Pancreas (tissue), 10 donors: ENCODE data around the gene TACC3. TPM values are rescaled to one million over a fixed set of nuclear protein-coding genes. Genes with fewer than 3 reads are reported as not detected.

Experiments used
- ATAC-seq, 4 donors: fragments of 200-7000 bp; cut with Tn5 transposase; one replicate each; pipeline versions ENCODE4 v1.8.0 to v1.9.1; 2020; ENCODE audit warnings: mild to moderate bottlenecking in 4 of 4, moderate library complexity in 4 of 4
- DNase-seq, 6 donors: peaks; one replicate each; pipeline ENCODE4 v3.0.0-alpha.2; 2020
- FAIRE-seq: peaks from 2 replicates; lab custom pipeline; 2012; peaks lifted over from hg19 to GRCh38; lab: Jason Lieb, UNC
- H3K27ac ChIP-seq, 4 donors: fragments of 200-600 bp; sonication (generic); 1 replicate in 3 of 4; 2 replicates in 1 of 4; pipeline versions ENCODE4 v1.5.0 to v1.8.0; 2020
- H3K27me3 ChIP-seq, 4 donors: fragments of 200-600 bp; one replicate each; pipeline ENCODE4 v1.8.0; 2021
- H3K36me3 ChIP-seq, 3 donors: fragments of 200-600 bp; sonication (generic) in 1 of 3; one replicate each; pipeline versions ENCODE4 v1.5.0 to v1.8.0; 2020 to 2021
- H3K4me1 ChIP-seq, 3 donors: fragments of 200-600 bp; one replicate each; pipeline ENCODE4 v1.8.0; 2021
- H3K4me3 ChIP-seq, 4 donors: fragments of 200-600 bp; sonication (generic) in 2 of 4; one replicate each; pipeline versions ENCODE4 v1.5.0 to v1.8.0; 2020 to 2021
- H3K9me3 ChIP-seq, 4 donors: fragments of 200-600 bp; one replicate each; pipeline ENCODE4 v1.8.0; 2021
- CTCF ChIP-seq, 4 donors: fragments of 200-600 bp; sonication (generic) in 3 of 4; IDR thresholded peaks; one replicate each; pipeline versions ENCODE4 v1.5.0 to v1.8.0; 2021; ENCODE audit warnings: antibody characterized with exemption in 4 of 4
- WGBS, 2 donors: extraction: QIAGEN DNeasy Blood & Tissue Kit; methylation state at CpG; one replicate each; pipeline ENCODE4 v1.1.7; 2013; 5-methylcytosine and 5-hydroxymethylcytosine counted together
- intact Hi-C, 3 donors: fragments of 100-400 bp; cut with DNase I; formaldehyde crosslinking; loops; one replicate each; pipeline versions ENCODE4 v1.11.1 to v1.14.2; 2022
- polyA plus RNA-seq, 2 donors: library from polyadenylated mRNA; stranded (reverse); fragments of 200-250 nt; gene quantifications; one replicate each; pipeline ENCODE4 v1.2.3, GENCODE V29; 2013
- total RNA-seq, 6 donors: library from RNA; stranded (reverse); fragmentation: NEBNext Ultra II Directional in 4 of 6; extraction: Animal tissue kit (Norgen Biotek cat#: 25700) in 4 of 6; gene quantifications; one replicate each; pipeline versions ENCODE4 v1.2.1 to v1.2.4, GENCODE V29; 2021 to 2023
- donor health status: healthy with polysubstance abuse.
- donor health status: DM: no; HTN: no; CAD: no; lungs with moderate emphysema.
- donor health status: DM: no; HTN: no; CAD: no.
- donor health status: control.
- donor health status: control.
- donor health status: Bipolar disorder and iron deficiency.
- donor health status: DM: yes; HTN: yes; CAD: no.
- donor health status: DM: no; HTN: no; CAD: no.
- donor health status: DM: no; HTN: no; CAD: no.
- donor health status: DM: yes; HTN: yes; CAD: no.

Gene TACC3
- total and polyA plus RNA-seq, 8 donors = 0.97 to 4.8 (median 3.3) TPM

- TF ChIP-seq CTCF (IDR thresholded peaks at IDR 0.05) = no peak
- ATAC-seq = no peak
- no peak for DNase-seq
- peaks cover 0 to 2% (median 0%) of the 10 kb centered on the region in 3 donors for H3K4me1 ChIP-seq
- H3K36me3 ChIP-seq = no peaks in the 10 kb centered on the region
- no peak for FAIRE-seq
- intact Hi-C loops = loop anchor here in 1 of 3 donors (5.0 kb wide), 1 partner anchor 39 kb away; no protein-coding TSS in a partner anchor
- 39 to 41% methylated on average over 27 to 31 of the region's 31 CpGs for WGBS, 2 donors
- H3K27ac ChIP-seq = peak overlapping the region in 1 of 4 donors; percentile 12
- H3K4me3 ChIP-seq = no peak overlapping the region
- H3K27me3 ChIP-seq = no peaks in the 10 kb centered on the region
- no peaks in the 10 kb centered on the region for H3K9me3 ChIP-seq
Measured at GRCh38 chr4:1763070-1763549, 41.8 kb downstream of the TACC3 start.

GRCh38 chr4:1763550-1764080 is 42.3 kb downstream of the TACC3 start:
- Histone ChIP-seq H3K27ac (peak overlapping the region in 3 of 4 donors; percentile 7 to 13 (median 12)), H3K4me1 (peaks cover 0 to 2% (median 0%) of the 10 kb centered on the region in 3 donors), H3K9me3 (no peaks in the 10 kb centered on the region), H3K27me3 (no peaks in the 10 kb centered on the region), H3K4me3 (no peak overlapping the region), H3K36me3 (no peaks in the 10 kb centered on the region)
- WGBS, 2 donors = 26% methylated on average over 29 to 36 of the region's 36 CpGs
- TF ChIP-seq CTCF (IDR thresholded peaks at IDR 0.05) = peak in 1 of 4 donors; percentile 6
- intact Hi-C loops = loop anchor here in 1 of 3 donors (5.0 kb wide), 1 partner anchor 39 kb away; no protein-coding TSS in a partner anchor
- no peak for DNase-seq
- no peak for FAIRE-seq
- peak; percentile 6 to 39 (median 19) for ATAC-seq

GRCh38 chr4:1764670-1765069 is 43.3 kb downstream of the TACC3 start:
- peaks cover 0 to 2% (median 0%) of the 10 kb centered on the region in 3 donors for H3K4me1 ChIP-seq
- no peak overlapping the region for H3K4me3 ChIP-seq
- FAIRE-seq (no peak), DNase-seq (no peak), ATAC-seq (no peak)
- H3K36me3 ChIP-seq = no peaks in the 10 kb centered on the region
- 83 to 90% methylated on average over 9 of the region's 9 CpGs for WGBS, 2 donors
- intact Hi-C loops = loop anchor here in 1 of 3 donors (5.0 kb wide), 1 partner anchor 38 kb away; no protein-coding TSS in a partner anchor
- H3K9me3 ChIP-seq = no peaks in the 10 kb centered on the region
- peak overlapping the region in 2 of 4 donors; percentile 86 to 88 for H3K27ac ChIP-seq
- no peak for TF ChIP-seq CTCF (IDR thresholded peaks at IDR 0.05)
- H3K27me3 ChIP-seq = no peaks in the 10 kb centered on the region

GRCh38 chr4:1765409-1766072 is 44.2 kb downstream of the TACC3 start:
- no peak for DNase-seq
- H3K9me3 ChIP-seq = no peaks in the 10 kb centered on the region
- no peaks in the 10 kb centered on the region for H3K36me3 ChIP-seq
- FAIRE-seq = no peak
- H3K27ac ChIP-seq = peak overlapping the region; percentile 85 to 88 (median 86)
- H3K4me3 ChIP-seq = no peak overlapping the region
- H3K27me3 ChIP-seq = no peaks in the 10 kb centered on the region
- ATAC-seq = no peak
- intact Hi-C loops = no loop called here
- 68 to 69% methylated on average over 10 of the region's 10 CpGs for WGBS, 2 donors
- TF ChIP-seq CTCF (IDR thresholded peaks at IDR 0.05) = no peak
- H3K4me1 ChIP-seq = peaks cover 0 to 2% (median 0%) of the 10 kb centered on the region in 3 donors
